ENCODE measurements around the gene IDUA.

- TF ChIP-seq CTCF (IDR thresholded peaks at IDR 0.05) = no peak
- TF ChIP-seq POLR2A (IDR thresholded peaks at IDR 0.05) = no peak
Measured at GRCh38 chr4:1033840-1034551, 47.2 kb downstream of the IDUA start.
